PC-3 (cell line): ENCODE results near the gene PITPNB. TPM values are rescaled to one million over a fixed set of nuclear protein-coding genes. Genes with fewer than 3 reads are reported as not detected.

ENCODE experiments used
- ATAC-seq: fragments of 200-7000 bp; cut with Tn5 transposase; 2 replicates; pipeline ENCODE4 v1.9.1; 2020; ENCODE audit warnings: mild to moderate bottlenecking, moderate library complexity
- BruUV-seq: library from RNA; stranded (reverse); fragments of 400-500 nt; replicated peaks from 2 replicates; lab custom pipeline; 2021; lab: Mats Ljungman, UMichigan
- CTCF ChIA-PET: fragments of 300-600 bp; sonication (Branson Sonifier 250); formaldehyde crosslinking; loops from one replicate; lab custom pipeline; 2022; ENCODE audit warnings: antibody characterized with exemption; lab: Charles Lee
- POLR2A ChIA-PET: fragments of 300-600 bp; sonication (Branson Sonifier 250); formaldehyde crosslinking; loops from one replicate; lab custom pipeline; 2022; ENCODE audit warnings: antibody characterized with exemption; ENCODE audit not compliant: unreplicated experiment; lab: Charles Lee
- DNase-seq: peaks from one replicate; pipeline ENCODE4 v3.0.0-alpha.2; 2015
- H2AFZ ChIP-seq: fragments of 300-600 bp; sonication (generic); 2 replicates; pipeline ENCODE4 v1.6.0; 2016; ENCODE audit warnings: antibody characterized with exemption, low read length
- H3F3A ChIP-seq: fragments of 300-600 bp; sonication (generic); one replicate; pipeline ENCODE4 v1.6.0; 2017; ENCODE audit warnings: antibody characterized with exemption, low read length, control low read depth, mild to moderate bottlenecking; ENCODE audit not compliant: unreplicated experiment
- H3K27ac ChIP-seq: fragments of 300-600 bp; sonication (generic); 2 replicates; pipeline ENCODE4 v1.5.1; 2016; ENCODE audit warnings: mild to moderate bottlenecking, low read length
- H3K27me3 ChIP-seq: fragments of 300-600 bp; sonication (generic); 2 replicates; pipeline ENCODE4 v1.6.1; 2016; ENCODE audit warnings: low read length, mixed read lengths
- H3K36me3 ChIP-seq: fragments of 300-600 bp; sonication (generic); 2 replicates; pipeline ENCODE4 v1.6.1; 2016; ENCODE audit warnings: low read depth, mixed run types, low read length, mixed read lengths
- H3K4me1 ChIP-seq: fragments of 300-600 bp; sonication (generic); 2 replicates; pipeline ENCODE4 v1.5.1; 2016; ENCODE audit warnings: low read length; ENCODE audit not compliant: insufficient read depth
- H3K4me2 ChIP-seq: fragments of 300-600 bp; sonication (generic); 2 replicates; pipeline ENCODE4 v1.6.0; 2016; ENCODE audit warnings: low read length
- H3K4me3 ChIP-seq: fragments of 300-600 bp; sonication (generic); 2 replicates; pipeline ENCODE4 v1.5.1; 2016; ENCODE audit warnings: mild to moderate bottlenecking, low read length, mixed read lengths
- H3K79me2 ChIP-seq: fragments of 300-600 bp; sonication (generic); 2 replicates; pipeline ENCODE4 v1.6.1; 2017; ENCODE audit warnings: low read length, mixed read lengths
- H3K9ac ChIP-seq: fragments of 300-600 bp; sonication (generic); 2 replicates; pipeline ENCODE4 v1.6.0; 2016; ENCODE audit warnings: mild to moderate bottlenecking, low read length
- H3K9me2 ChIP-seq: fragments of 300-600 bp; sonication (generic); replicated peaks from 2 replicates; pipeline ENCODE4 v1.6.1; 2016; ENCODE audit warnings: mixed run types, low read length, mixed read lengths
- H3K9me3 ChIP-seq: fragments of 300-600 bp; sonication (generic); 2 replicates; pipeline ENCODE4 v1.6.1; 2016; ENCODE audit warnings: low read length, mixed read lengths
- H4K20me1 ChIP-seq: fragments of 300-600 bp; sonication (generic); 2 replicates; pipeline ENCODE4 v1.6.1; 2016; ENCODE audit warnings: low read length, mixed read lengths
- EZH2 ChIP-seq: fragments of 300-600 bp; sonication (generic); IDR thresholded peaks from one replicate; pipeline ENCODE4 v1.6.1; 2017; ENCODE audit warnings: antibody characterized with exemption, mild to moderate bottlenecking, low read length; ENCODE audit not compliant: unreplicated experiment
- EZH2phosphoT487 ChIP-seq: fragments of 300-600 bp; sonication (generic); IDR thresholded peaks from 2 replicates; pipeline ENCODE4 v1.6.1; 2018; ENCODE audit warnings: mild to moderate bottlenecking, antibody characterized with exemption, low read length, borderline replicate concordance
- intact Hi-C: fragments of 100-400 bp; cut with micrococcal nuclease; formaldehyde crosslinking; loops from 2 replicates; pipeline ENCODE4 v1.9.0; 2023
- total RNA-seq: library from RNA; depleted of rRNA; stranded (reverse); fragments of >200 nt; gene quantifications from 2 replicates; pipeline ENCODE4 v1.2.3, GENCODE V29; 2014
- TF ChIP-seq, protein P1 (sequence below): fragments of 300-600 bp; sonication (generic); conservative IDR thresholded peaks from 2 replicates; pipeline ENCODE4 v1.5.1; 2017; ENCODE audit warnings: antibody characterized with exemption, low read depth, mild to moderate bottlenecking, low read length

Gene PITPNB
- total RNA-seq, 1 experiment from 2014 or later, result 15.3 TPM

DNA sequence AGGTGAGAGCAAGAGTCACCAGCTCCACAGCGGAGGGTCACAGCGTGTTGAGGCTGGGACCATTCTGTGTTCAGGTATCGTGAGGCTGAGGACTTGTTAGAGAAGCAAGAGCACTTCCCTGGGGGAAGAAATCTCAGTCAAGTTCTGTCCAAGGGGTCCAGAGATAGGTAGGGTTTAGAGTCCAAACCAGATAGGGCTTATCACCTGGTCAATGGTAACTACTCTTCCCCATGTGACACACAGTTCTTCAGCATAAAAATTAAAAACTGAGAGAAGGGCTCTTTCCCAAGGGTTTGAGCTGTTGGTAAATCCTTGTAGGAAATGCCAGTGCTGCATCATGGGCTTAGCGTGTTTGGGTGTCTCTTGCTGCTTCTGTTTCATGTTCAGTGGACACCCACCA lies 62.7 kb downstream of the PITPNB start:
- no peaks in the 10 kb centered on the region for H3K9me2 ChIP-seq
- ATAC-seq, result no peak
- no peak overlapping the region for H3K27ac ChIP-seq
- no peak overlapping the region for H3K9ac ChIP-seq
- peaks cover 53% of the 10 kb centered on the region for H3K36me3 ChIP-seq
- no peak overlapping the region for H3K4me2 ChIP-seq
- BruUV-seq, result no TSS peak
- no peak for DNase-seq
- H3K4me3 ChIP-seq, result no peak overlapping the region
- no peaks in the 10 kb centered on the region for H4K20me1 ChIP-seq
- H3K9me3 ChIP-seq, result no peaks in the 10 kb centered on the region
- no peaks in the 10 kb centered on the region for H3K79me2 ChIP-seq
- H2AFZ ChIP-seq, result no peak overlapping the region
- TF ChIP-seq EZH2phosphoT487 (no peak), EZH2 (no peak)
- TF ChIP-seq, protein P1, sequence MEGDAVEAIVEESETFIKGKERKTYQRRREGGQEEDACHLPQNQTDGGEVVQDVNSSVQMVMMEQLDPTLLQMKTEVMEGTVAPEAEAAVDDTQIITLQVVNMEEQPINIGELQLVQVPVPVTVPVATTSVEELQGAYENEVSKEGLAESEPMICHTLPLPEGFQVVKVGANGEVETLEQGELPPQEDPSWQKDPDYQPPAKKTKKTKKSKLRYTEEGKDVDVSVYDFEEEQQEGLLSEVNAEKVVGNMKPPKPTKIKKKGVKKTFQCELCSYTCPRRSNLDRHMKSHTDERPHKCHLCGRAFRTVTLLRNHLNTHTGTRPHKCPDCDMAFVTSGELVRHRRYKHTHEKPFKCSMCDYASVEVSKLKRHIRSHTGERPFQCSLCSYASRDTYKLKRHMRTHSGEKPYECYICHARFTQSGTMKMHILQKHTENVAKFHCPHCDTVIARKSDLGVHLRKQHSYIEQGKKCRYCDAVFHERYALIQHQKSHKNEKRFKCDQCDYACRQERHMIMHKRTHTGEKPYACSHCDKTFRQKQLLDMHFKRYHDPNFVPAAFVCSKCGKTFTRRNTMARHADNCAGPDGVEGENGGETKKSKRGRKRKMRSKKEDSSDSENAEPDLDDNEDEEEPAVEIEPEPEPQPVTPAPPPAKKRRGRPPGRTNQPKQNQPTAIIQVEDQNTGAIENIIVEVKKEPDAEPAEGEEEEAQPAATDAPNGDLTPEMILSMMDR, result no peak
- no peaks in the 10 kb centered on the region for H3F3A ChIP-seq
- CTCF ChIA-PET, result no interaction called here
- H3K4me1 ChIP-seq, result no peaks in the 10 kb centered on the region
- no peaks in the 10 kb centered on the region for H3K27me3 ChIP-seq
- POLR2A ChIA-PET, result no interaction called here
- intact Hi-C loops, result no loop called here

- DNase-seq, result no peak
- no peaks in the 10 kb centered on the region for H3K79me2 ChIP-seq
- TF ChIP-seq EZH2 (no peak), EZH2phosphoT487 (no peak)
- TF ChIP-seq, protein P1, result no peak
- no TSS peak for BruUV-seq
- H3F3A ChIP-seq, result no peaks in the 10 kb centered on the region
- no peaks in the 10 kb centered on the region for H3K27me3 ChIP-seq
- no peak overlapping the region for H3K9ac ChIP-seq
- no peak overlapping the region for H3K4me3 ChIP-seq
- H3K27ac ChIP-seq, result no peak overlapping the region
- H3K4me2 ChIP-seq, result no peak overlapping the region
- H3K9me3 ChIP-seq, result no peaks in the 10 kb centered on the region
- CTCF ChIA-PET, result no interaction called here
- peaks cover 48% of the 10 kb centered on the region for H3K36me3 ChIP-seq
- POLR2A ChIA-PET, result interaction anchor here (0.5 kb wide), 1 partner anchor 17 kb away, joined by 3 read pairs; no protein-coding TSS in a partner anchor
- no peak for ATAC-seq
- no peak overlapping the region for H2AFZ ChIP-seq
- H4K20me1 ChIP-seq, result no peaks in the 10 kb centered on the region
- intact Hi-C loops, result no loop called here
- no peaks in the 10 kb centered on the region for H3K4me1 ChIP-seq
- H3K9me2 ChIP-seq, result no peaks in the 10 kb centered on the region
Measured at GRCh38 chr22:27853424-27853823, 65.6 kb downstream of the PITPNB start.

- CTCF ChIA-PET, result no interaction called here
- Histone ChIP-seq H3K4me3 (no peak overlapping the region), H3K27me3 (no peaks in the 10 kb centered on the region), H4K20me1 (no peaks in the 10 kb centered on the region), H3K9me2 (no peaks in the 10 kb centered on the region), H2AFZ (no peak overlapping the region), H3K4me1 (no peaks in the 10 kb centered on the region), H3K4me2 (no peak overlapping the region), H3K36me3 (peaks cover 38% of the 10 kb centered on the region), H3F3A (no peaks in the 10 kb centered on the region), H3K79me2 (no peaks in the 10 kb centered on the region), H3K9me3 (no peaks in the 10 kb centered on the region), H3K9ac (no peak overlapping the region), H3K27ac (no peak overlapping the region)
- peak; percentile 33; the same call in 1 of the 2 replicates for ATAC-seq
- no peak for DNase-seq
- no TSS peak for BruUV-seq
- TF ChIP-seq EZH2 (no peak), EZH2phosphoT487 (no peak)
- TF ChIP-seq, protein P1, result no peak
- POLR2A ChIA-PET, result no interaction called here
- intact Hi-C loops, result no loop called here
Measured at GRCh38 chr22:27851974-27852746, 66.9 kb downstream of the PITPNB start.
